Nephron progenitor cell (in vitro differentiated cells): ENCODE data around the gene TMEM258.

Experiments
- DNase-seq: peaks from one replicate; pipeline ENCODE4 v3.0.0; 2021
- H3K27ac Mint-ChIP-seq: 2 replicates; pipeline ENCODE4 v1.8.0; 2021; ENCODE audit warnings: mild to moderate bottlenecking, moderate library complexity, mixed read lengths
- H3K27me3 Mint-ChIP-seq: 2 replicates; pipeline ENCODE4 v1.8.0; 2021; ENCODE audit warnings: mild to moderate bottlenecking, low read depth, mixed read lengths; ENCODE audit not compliant: poor library complexity
- H3K36me3 Mint-ChIP-seq: 2 replicates; pipeline ENCODE4 v1.8.0; 2021; ENCODE audit warnings: low read depth, mixed read lengths
- H3K4me1 Mint-ChIP-seq: 2 replicates; pipeline ENCODE4 v1.8.0; 2021; ENCODE audit warnings: mixed read lengths
- H3K4me3 Mint-ChIP-seq: 2 replicates; pipeline ENCODE4 v1.8.0; 2021; ENCODE audit warnings: mild to moderate bottlenecking, moderate library complexity, mixed read lengths
- H3K9me3 Mint-ChIP-seq: 2 replicates; pipeline ENCODE4 v1.8.0; 2021; ENCODE audit warnings: mild to moderate bottlenecking, moderate library complexity, mixed read lengths
- TF ChIP-seq, protein P1 (sequence below): fragments of 200-600 bp; sonication (generic); IDR thresholded peaks from 2 replicates; pipeline ENCODE4 v1.5.0; 2021; ENCODE audit warnings: antibody characterized with exemption

Gene TMEM258

DNA sequence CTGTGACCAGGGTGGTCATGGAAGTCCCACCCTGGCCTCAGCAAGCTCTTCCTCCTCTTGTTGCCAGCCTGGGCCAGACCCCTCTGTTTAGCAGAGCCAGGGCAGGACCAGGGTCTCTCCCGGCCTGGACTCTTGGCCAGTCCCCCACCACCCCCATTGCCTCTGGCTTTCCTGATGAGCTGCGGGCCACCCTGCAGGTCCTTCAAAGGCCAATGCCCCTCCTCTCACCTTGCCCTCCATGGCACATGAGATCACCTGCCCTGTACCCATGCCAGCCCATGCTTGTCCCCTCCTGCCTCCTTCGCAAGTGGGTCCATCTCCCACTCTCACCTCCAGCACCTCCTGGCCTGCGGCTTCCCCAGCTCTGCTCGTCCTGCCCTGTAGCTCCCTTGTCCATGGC, 46.1 kb upstream of the TMEM258 start:
- Mint-ChIP-seq H3K4me1 (peaks cover 29% of the 10 kb centered on the region), H3K9me3 (no peaks in the 10 kb centered on the region), H3K4me3 (no peak overlapping the region), H3K36me3 (peaks cover 78% of the 10 kb centered on the region), H3K27me3 (no peaks in the 10 kb centered on the region), H3K27ac (peak overlapping the region; percentile 50)
- TF ChIP-seq, protein P1, sequence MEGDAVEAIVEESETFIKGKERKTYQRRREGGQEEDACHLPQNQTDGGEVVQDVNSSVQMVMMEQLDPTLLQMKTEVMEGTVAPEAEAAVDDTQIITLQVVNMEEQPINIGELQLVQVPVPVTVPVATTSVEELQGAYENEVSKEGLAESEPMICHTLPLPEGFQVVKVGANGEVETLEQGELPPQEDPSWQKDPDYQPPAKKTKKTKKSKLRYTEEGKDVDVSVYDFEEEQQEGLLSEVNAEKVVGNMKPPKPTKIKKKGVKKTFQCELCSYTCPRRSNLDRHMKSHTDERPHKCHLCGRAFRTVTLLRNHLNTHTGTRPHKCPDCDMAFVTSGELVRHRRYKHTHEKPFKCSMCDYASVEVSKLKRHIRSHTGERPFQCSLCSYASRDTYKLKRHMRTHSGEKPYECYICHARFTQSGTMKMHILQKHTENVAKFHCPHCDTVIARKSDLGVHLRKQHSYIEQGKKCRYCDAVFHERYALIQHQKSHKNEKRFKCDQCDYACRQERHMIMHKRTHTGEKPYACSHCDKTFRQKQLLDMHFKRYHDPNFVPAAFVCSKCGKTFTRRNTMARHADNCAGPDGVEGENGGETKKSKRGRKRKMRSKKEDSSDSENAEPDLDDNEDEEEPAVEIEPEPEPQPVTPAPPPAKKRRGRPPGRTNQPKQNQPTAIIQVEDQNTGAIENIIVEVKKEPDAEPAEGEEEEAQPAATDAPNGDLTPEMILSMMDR = no peak
- no peak for DNase-seq

DNA sequence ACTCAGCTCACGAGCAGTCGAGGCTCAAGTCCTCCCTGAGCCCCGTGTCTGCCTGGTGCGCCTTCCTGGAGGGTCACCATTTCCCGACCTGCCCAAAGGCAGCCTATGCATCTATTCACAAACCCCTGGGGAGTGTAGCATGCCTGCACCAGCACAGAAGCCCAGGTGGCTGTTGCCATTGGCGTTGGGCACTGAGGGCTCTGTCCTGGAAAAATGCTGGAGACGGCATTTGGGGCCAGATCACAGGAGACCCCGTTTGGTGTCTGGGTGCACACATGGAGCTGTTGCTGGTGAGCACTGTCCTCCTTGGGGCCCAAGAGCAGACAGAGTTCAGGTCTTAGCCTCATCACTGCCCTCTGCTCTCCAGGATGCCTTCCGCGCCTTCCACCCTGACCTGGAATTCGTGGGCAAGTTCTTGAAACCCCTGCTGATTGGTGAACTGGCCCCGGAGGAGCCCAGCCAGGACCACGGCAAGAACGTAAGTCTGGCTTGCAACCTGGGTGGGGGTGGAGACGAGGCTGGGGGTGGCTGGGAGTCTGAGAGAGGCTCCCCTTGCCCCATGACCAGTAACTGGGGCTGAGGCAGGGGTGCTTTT, 45.1 kb upstream of the TMEM258 start:
- TF ChIP-seq, protein P1 = no peak
- Mint-ChIP-seq H3K9me3 (no peaks in the 10 kb centered on the region), H3K27me3 (no peaks in the 10 kb centered on the region), H3K4me1 (peaks cover 39% of the 10 kb centered on the region), H3K27ac (no peak overlapping the region), H3K36me3 (peaks cover 81% of the 10 kb centered on the region), H3K4me3 (no peak overlapping the region)
- DNase-seq = no peak

DNA sequence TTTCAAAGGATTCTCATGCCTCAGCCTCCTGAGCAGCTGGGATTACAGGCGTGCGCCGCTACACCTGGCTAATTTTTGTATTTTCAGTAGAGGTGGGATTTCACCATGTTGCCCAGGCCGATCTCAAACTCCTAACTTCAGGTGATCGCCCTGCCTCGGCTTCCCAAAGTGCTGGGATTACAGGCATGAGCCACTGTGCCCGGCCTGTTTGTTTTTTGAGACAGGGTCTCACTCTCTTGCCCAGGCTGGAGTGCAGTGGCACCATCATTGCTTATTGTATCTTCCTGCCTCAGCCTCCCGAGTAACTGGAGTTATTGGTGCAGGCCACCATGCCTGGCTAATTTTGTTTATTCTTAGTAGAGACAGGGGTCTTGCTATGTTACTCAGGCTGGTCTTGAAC, 43.8 kb upstream of the TMEM258 start:
- H3K4me3 Mint-ChIP-seq = no peak overlapping the region
- H3K27me3 Mint-ChIP-seq = no peaks in the 10 kb centered on the region
- DNase-seq = no peak
- H3K9me3 Mint-ChIP-seq = no peaks in the 10 kb centered on the region
- peaks cover 75% of the 10 kb centered on the region for H3K36me3 Mint-ChIP-seq
- H3K4me1 Mint-ChIP-seq = peaks cover 52% of the 10 kb centered on the region
- H3K27ac Mint-ChIP-seq = no peak overlapping the region
- TF ChIP-seq, protein P1 = no peak

DNA sequence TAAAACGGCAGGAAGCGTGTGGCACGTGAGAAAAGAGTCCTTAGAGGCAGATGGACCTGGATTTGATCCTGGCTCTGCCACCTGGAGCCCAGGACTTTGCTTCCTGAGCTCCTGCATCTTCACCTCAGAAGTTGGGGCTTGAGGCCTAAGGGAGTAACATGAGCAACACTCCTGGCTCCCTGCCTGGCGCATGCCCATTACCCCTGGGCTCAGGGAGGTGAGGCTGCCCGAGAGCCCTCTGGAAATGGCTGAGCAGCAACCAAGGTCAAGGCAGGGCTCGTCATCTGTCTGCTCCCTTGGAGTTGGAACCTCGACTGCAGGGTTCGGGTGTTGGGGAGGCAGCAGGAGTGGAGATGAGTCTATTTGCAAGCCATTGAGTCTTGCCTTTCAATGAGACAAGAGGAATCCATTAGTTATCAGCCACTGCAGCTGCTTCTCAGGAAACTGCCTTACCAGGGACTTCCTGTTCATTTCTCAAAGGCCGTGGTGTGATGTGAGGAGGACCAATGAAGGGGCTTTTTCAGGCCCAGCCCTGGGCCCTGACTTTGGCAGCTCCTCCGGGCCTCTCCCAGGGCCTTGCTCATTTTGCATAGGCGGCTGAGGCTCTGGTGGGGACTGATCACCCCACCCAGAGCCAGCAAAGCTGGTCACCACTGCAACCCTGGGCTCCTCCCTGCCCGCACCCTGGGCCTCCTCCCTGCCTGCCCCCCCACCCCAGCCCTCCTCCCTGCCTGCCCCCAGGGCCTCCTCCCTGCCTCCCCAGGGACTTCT, 42.1 kb upstream of the TMEM258 start:
- no peak for DNase-seq
- Mint-ChIP-seq H3K36me3 (peaks cover 61% of the 10 kb centered on the region), H3K27me3 (no peaks in the 10 kb centered on the region), H3K4me3 (no peak overlapping the region), H3K27ac (peak overlapping the region; percentile 97), H3K9me3 (no peaks in the 10 kb centered on the region), H3K4me1 (peaks cover 70% of the 10 kb centered on the region)
- TF ChIP-seq, protein P1 = no peak

DNA sequence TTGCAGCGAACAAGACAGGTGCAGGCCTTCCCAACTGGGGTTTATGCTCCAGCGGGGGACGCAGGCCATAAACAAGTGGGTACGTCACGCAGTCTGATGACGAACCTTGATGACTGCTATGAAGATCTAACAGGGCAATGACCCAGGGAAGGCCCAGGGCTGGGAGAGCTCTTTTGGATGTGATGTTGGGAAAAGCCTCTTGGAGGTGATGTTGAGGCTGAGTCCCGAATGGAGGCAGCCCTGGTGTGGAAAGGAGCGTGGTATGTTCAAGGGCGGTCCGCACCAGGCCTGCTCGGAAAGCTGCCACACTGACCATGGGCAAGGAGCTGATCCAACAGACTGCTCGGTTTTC, 41.5 kb upstream of the TMEM258 start:
- peak overlapping the region; percentile 97 for H3K27ac Mint-ChIP-seq
- H3K36me3 Mint-ChIP-seq = peaks cover 55% of the 10 kb centered on the region
- DNase-seq = no peak
- no peaks in the 10 kb centered on the region for H3K27me3 Mint-ChIP-seq
- TF ChIP-seq, protein P1 = no peak
- H3K4me1 Mint-ChIP-seq = peaks cover 73% of the 10 kb centered on the region
- H3K9me3 Mint-ChIP-seq = no peaks in the 10 kb centered on the region
- peak overlapping the region; percentile 58 for H3K4me3 Mint-ChIP-seq

DNA sequence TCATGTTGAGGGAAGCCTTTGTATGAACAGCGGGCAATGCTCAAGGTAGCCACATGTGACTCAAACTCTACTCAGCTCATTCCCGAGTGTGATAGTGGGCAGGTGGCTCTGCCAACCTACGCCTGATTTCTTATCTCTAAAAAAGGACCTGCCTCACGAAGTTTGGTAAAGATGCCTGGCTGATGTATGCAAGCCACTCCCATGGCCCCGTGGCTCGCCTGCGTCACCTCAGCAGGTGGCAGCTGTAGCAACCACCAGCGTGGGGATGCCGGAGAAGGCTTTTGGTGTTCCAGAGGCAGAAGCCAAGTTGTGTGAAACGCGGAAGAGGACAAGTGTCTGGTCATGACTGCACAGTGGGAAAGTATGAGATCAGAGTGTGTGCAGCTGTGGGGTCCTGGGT, 41.1 kb upstream of the TMEM258 start:
- H3K36me3 Mint-ChIP-seq = peaks cover 51% of the 10 kb centered on the region
- H3K27me3 Mint-ChIP-seq = no peaks in the 10 kb centered on the region
- peak overlapping the region; percentile 97 for H3K27ac Mint-ChIP-seq
- no peak for DNase-seq
- peaks cover 73% of the 10 kb centered on the region for H3K4me1 Mint-ChIP-seq
- peak overlapping the region; percentile 58 for H3K4me3 Mint-ChIP-seq
- H3K9me3 Mint-ChIP-seq = no peaks in the 10 kb centered on the region
- TF ChIP-seq, protein P1 = no peak
